MM.1S (cell line): ENCODE results near the gene SMOC2.

Source experiments
- DNase-seq: peaks from one replicate; pipeline ENCODE4 v3.0.0-alpha.2; 2015
- H2AFZ ChIP-seq: fragments of 300-600 bp; sonication (generic); 2 replicates; pipeline ENCODE4 v1.6.0; 2016; ENCODE audit warnings: antibody characterized with exemption, low read length
- H3F3A ChIP-seq: fragments of 300-600 bp; sonication (generic); 2 replicates; pipeline ENCODE4 v1.6.1; 2016; ENCODE audit warnings: mild to moderate bottlenecking, antibody characterized with exemption, low read length, moderate library complexity, mixed read lengths; ENCODE audit not compliant: insufficient read depth
- H3K27ac ChIP-seq: fragments of 300-600 bp; sonication (generic); 2 replicates; pipeline ENCODE4 v1.5.1; 2016; ENCODE audit warnings: mild to moderate bottlenecking, low read length
- H3K27me3 ChIP-seq: fragments of 300-600 bp; sonication (generic); replicated peaks from 2 replicates; pipeline ENCODE4 v1.6.0; 2016; ENCODE audit warnings: low read length; ENCODE audit not compliant: insufficient read depth
- H3K36me3 ChIP-seq: fragments of 300-600 bp; sonication (generic); replicated peaks from 2 replicates; pipeline ENCODE4 v1.6.1; 2016; ENCODE audit warnings: mild to moderate bottlenecking, low read length, mixed read lengths; ENCODE audit not compliant: insufficient read depth
- H3K4me1 ChIP-seq: fragments of 300-600 bp; sonication (generic); 2 replicates; pipeline ENCODE4 v1.6.1; 2016; ENCODE audit warnings: low read length, mixed read lengths
- H3K4me2 ChIP-seq: fragments of 300-600 bp; sonication (generic); 2 replicates; pipeline ENCODE4 v1.6.0; 2016; ENCODE audit warnings: low read depth, low read length
- H3K4me3 ChIP-seq: fragments of 300-600 bp; sonication (generic); 2 replicates; pipeline ENCODE4 v1.5.1; 2016; ENCODE audit warnings: low read length, mixed read lengths
- H3K79me2 ChIP-seq: fragments of 300-600 bp; sonication (generic); 2 replicates; pipeline ENCODE4 v1.6.1; 2016; ENCODE audit warnings: mixed run types, low read length, mixed read lengths
- H3K9ac ChIP-seq: fragments of 300-600 bp; sonication (generic); 2 replicates; pipeline ENCODE4 v1.6.1; 2016; ENCODE audit warnings: low read length, mixed read lengths
- H3K9me2 ChIP-seq: fragments of 300-600 bp; sonication (generic); replicated peaks from 2 replicates; pipeline ENCODE4 v1.6.1; 2016; ENCODE audit warnings: mild to moderate bottlenecking, low read length, mixed read lengths; ENCODE audit not compliant: insufficient read depth
- H3K9me3 ChIP-seq: fragments of 300-600 bp; sonication (generic); replicated peaks from 2 replicates; pipeline ENCODE4 v1.6.1; 2016; ENCODE audit warnings: mild to moderate bottlenecking, low read length, mixed read lengths; ENCODE audit not compliant: insufficient read depth
- H4K20me1 ChIP-seq: fragments of 300-600 bp; sonication (generic); 2 replicates; pipeline ENCODE4 v1.6.1; 2016; ENCODE audit warnings: mild to moderate bottlenecking, low read length, moderate library complexity, mixed read lengths; ENCODE audit not compliant: insufficient read depth
- EZH2 ChIP-seq: fragments of 300-600 bp; sonication (generic); optimal IDR thresholded peaks from 2 replicates; pipeline ENCODE3; 2017; ENCODE audit warnings: low read depth, mild to moderate bottlenecking, antibody characterized with exemption, low read length, mixed read lengths
- EZH2phosphoT487 ChIP-seq: fragments of 300-600 bp; sonication (generic); IDR thresholded peaks from 2 replicates; pipeline ENCODE4 v1.6.1; 2018; ENCODE audit warnings: antibody characterized with exemption, low read length
- TF ChIP-seq, protein P1 (sequence below): fragments of 300-600 bp; sonication (generic); IDR thresholded peaks from 2 replicates; pipeline ENCODE4 v1.5.1; 2016; ENCODE audit warnings: antibody characterized with exemption, low read length, mixed read lengths

SMOC2 gene

DNA sequence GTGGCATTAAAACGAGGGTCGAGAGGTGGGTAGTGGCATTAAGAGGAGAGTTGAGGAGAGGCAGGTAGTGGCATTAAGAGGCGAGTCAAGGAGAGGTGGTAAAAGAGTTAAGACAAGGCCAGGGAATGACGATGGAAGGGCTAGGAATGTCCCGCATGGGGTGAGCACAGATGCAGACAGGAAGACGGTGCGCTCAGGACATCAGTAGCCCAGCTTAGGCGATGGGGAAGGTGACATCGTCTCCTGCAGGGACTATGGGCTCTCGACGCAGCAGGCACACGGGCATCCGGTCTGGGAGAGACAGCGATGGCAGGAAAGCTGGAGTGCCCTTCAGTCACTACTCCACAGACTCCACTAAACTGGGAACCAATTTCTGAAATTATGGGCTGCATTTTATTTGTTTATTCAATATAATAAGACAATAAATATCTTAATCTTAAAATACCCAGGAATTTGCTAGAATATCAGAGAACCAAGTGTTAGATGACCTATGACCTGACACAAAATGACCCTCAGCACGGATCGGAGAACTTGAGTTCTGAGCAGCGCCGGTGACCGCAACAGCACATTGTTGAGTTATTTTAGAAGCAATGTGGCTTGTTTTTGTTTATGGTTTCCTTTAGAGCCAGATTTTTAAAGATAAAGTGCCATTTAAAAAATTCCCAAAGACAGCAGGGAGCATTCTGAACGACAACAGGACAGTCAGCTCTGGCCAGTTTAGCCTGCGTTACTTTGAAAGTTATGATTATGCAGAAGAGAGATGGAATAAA is 177.7 kb downstream of the SMOC2 start:
- Histone ChIP-seq H3K4me3 (no peak overlapping the region), H3K27ac (peak overlapping the region; percentile 68; the same call in 1 of the 2 replicates), H3K9ac (no peak overlapping the region), H3K9me3 (no peaks in the 10 kb centered on the region), H4K20me1 (no peaks in the 10 kb centered on the region), H3K9me2 (no peaks in the 10 kb centered on the region), H3F3A (no peaks in the 10 kb centered on the region), H3K36me3 (no peaks in the 10 kb centered on the region), H3K4me2 (peak overlapping the region; percentile 43), H2AFZ (no peak overlapping the region), H3K27me3 (no peaks in the 10 kb centered on the region), H3K79me2 (no peaks in the 10 kb centered on the region), H3K4me1 (0 out of 2 replicates have a peak, but pooled peaks cover 4% of the 10 kb centered on the region)
- peak; percentile 50 for DNase-seq
- TF ChIP-seq, protein P1, sequence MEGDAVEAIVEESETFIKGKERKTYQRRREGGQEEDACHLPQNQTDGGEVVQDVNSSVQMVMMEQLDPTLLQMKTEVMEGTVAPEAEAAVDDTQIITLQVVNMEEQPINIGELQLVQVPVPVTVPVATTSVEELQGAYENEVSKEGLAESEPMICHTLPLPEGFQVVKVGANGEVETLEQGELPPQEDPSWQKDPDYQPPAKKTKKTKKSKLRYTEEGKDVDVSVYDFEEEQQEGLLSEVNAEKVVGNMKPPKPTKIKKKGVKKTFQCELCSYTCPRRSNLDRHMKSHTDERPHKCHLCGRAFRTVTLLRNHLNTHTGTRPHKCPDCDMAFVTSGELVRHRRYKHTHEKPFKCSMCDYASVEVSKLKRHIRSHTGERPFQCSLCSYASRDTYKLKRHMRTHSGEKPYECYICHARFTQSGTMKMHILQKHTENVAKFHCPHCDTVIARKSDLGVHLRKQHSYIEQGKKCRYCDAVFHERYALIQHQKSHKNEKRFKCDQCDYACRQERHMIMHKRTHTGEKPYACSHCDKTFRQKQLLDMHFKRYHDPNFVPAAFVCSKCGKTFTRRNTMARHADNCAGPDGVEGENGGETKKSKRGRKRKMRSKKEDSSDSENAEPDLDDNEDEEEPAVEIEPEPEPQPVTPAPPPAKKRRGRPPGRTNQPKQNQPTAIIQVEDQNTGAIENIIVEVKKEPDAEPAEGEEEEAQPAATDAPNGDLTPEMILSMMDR: no peak
- TF ChIP-seq EZH2phosphoT487 (no peak), EZH2 (no peak)

DNA sequence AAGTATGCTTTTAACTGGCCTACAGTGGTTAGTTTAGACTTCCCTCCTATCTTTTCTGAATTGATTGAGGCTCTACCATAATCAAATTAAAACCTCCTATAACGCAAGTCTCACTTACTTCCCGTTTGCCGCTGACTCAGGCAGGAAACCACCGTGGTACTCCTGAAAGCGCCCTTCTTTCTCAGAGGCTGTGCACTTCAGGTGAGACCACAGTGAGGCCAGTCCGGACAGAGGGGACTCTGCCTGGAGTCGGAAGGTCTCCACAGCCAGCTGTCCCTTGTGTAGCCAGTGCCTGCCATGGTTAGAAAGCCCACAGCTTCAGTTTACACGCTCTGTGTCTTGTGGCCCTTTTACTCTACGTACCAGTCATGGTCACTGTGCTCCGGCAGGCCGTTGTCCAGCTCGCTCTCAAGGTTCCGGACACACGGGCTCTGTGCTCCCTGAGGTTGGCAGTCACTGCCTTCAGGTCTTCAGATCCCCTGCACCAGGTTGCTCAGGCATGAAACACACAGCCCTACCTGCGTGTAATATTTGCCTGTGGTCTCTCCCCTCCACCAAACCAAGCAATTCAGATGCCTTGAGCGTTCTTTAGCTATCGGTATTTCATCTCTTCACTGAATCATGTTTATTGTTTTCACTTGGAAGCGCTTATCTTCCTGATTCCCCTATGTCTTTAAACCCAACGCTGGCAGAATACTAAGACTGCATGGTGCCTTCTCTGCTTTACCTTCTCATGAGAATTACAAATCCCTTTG is 178.8 kb downstream of the SMOC2 start:
- H3K4me3 ChIP-seq: no peak overlapping the region
- H3K9me3 ChIP-seq: no peaks in the 10 kb centered on the region
- H3K79me2 ChIP-seq: no peaks in the 10 kb centered on the region
- TF ChIP-seq, protein P1: no peak
- TF ChIP-seq EZH2phosphoT487 (no peak), EZH2 (no peak)
- no peak overlapping the region for H2AFZ ChIP-seq
- no peaks in the 10 kb centered on the region for H3F3A ChIP-seq
- peak; percentile 55 for DNase-seq
- H3K4me1 ChIP-seq: 0 out of 2 replicates have a peak, but pooled peaks cover 4% of the 10 kb centered on the region
- H3K27me3 ChIP-seq: no peaks in the 10 kb centered on the region
- peak overlapping the region; percentile 43 for H3K4me2 ChIP-seq
- peak overlapping the region; percentile 68; the same call in 1 of the 2 replicates for H3K27ac ChIP-seq
- no peaks in the 10 kb centered on the region for H3K9me2 ChIP-seq
- no peak overlapping the region for H3K9ac ChIP-seq
- H3K36me3 ChIP-seq: no peaks in the 10 kb centered on the region
- H4K20me1 ChIP-seq: no peaks in the 10 kb centered on the region

DNA sequence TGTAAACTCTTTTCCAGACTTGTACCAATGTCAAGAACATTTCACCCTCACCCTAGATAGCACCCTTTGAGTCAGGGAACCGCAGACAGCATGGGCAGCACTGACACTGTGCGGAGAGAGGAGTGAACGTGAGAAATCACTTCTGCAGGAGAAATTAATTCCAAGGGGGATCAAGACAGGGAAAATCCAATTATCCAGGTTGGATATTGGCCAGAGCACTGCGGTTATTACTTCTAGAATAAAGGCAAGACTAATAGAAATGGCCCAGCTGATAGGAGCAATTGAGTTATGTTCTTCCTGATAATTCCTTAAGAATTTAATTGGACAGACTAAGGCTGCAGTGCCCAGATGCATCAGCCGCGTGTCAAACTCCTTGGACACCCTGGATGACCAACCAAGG is 179.6 kb downstream of the SMOC2 start:
- no peak overlapping the region for H3K4me2 ChIP-seq
- no peak for TF ChIP-seq EZH2phosphoT487
- TF ChIP-seq EZH2: no peak
- TF ChIP-seq, protein P1: no peak
- no peak overlapping the region for H3K27ac ChIP-seq
- H3K27me3 ChIP-seq: no peaks in the 10 kb centered on the region
- no peaks in the 10 kb centered on the region for H3K9me2 ChIP-seq
- no peaks in the 10 kb centered on the region for H3F3A ChIP-seq
- 0 out of 2 replicates have a peak, but pooled peaks cover 4% of the 10 kb centered on the region for H3K4me1 ChIP-seq
- H3K36me3 ChIP-seq: no peaks in the 10 kb centered on the region
- no peaks in the 10 kb centered on the region for H3K79me2 ChIP-seq
- DNase-seq: no peak
- no peak overlapping the region for H3K4me3 ChIP-seq
- no peak overlapping the region for H3K9ac ChIP-seq
- H4K20me1 ChIP-seq: no peaks in the 10 kb centered on the region
- no peak overlapping the region for H2AFZ ChIP-seq
- H3K9me3 ChIP-seq: no peaks in the 10 kb centered on the region
